H7 (cell line): Measurements from ENCODE around the gene ERO1B. TPM values are rescaled to one million over a fixed set of nuclear protein-coding genes. Genes with fewer than 3 reads are reported as not detected.

Experiments used
- DNase-seq: peaks from one replicate; pipeline ENCODE4 v3.0.0; 2012
- H3K27me3 ChIP-seq: 2 replicates; pipeline ENCODE4 v1.6.0; 2011; ENCODE audit warnings: mild to moderate bottlenecking, low read length; ENCODE audit not compliant: control insufficient read depth, insufficient read depth
- H3K36me3 ChIP-seq: replicated peaks from 2 replicates; pipeline ENCODE4 v1.5.1; 2011; ENCODE audit warnings: low read length; ENCODE audit not compliant: control insufficient read depth, insufficient read depth
- H3K4me3 ChIP-seq: 2 replicates; pipeline ENCODE4 v1.5.1; 2011; ENCODE audit warnings: low read depth, mild to moderate bottlenecking, control low read depth, low read length, moderate library complexity; ENCODE audit not compliant: insufficient read depth
- total RNA-seq: library from RNA; depleted of rRNA; stranded (reverse); fragments of >200 nt; shearing (Covaris generic); gene quantifications from 2 replicates; pipeline ENCODE4 v1.2.3, GENCODE V29; 2014; rRNA removed

Gene ERO1B
- total RNA-seq, 1 experiment from 2014 or later: 3.6 TPM

DNA sequence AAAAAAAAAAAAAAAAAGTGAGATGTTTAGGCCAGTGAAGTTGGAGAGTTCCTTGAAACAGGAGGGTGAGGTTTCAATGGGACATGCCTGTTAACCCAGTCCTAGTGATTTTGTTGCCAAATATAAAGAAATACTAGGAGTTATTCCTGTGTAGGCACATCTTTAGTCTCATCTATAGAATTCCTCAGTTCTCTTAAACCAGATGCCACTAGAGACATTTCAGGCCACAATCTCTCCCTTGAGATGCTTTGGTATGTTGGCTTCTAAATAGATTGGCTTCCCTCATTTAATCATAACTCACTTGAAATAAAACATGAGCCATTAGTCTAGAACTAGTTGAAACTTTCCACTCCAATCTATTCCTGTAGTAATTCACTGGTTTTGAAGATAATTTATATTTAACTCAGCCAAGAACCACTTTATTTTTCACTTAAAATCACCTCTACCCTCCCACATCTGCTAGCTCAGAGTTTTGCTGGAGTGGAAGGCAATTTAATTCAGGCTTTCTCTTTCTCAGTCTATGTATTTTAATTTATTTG is 109.6 kb downstream of the ERO1B start:
- Histone ChIP-seq H3K27me3 (no peaks in the 10 kb centered on the region), H3K4me3 (no peak overlapping the region), H3K36me3 (no peaks in the 10 kb centered on the region)
- no peak for DNase-seq

DNA sequence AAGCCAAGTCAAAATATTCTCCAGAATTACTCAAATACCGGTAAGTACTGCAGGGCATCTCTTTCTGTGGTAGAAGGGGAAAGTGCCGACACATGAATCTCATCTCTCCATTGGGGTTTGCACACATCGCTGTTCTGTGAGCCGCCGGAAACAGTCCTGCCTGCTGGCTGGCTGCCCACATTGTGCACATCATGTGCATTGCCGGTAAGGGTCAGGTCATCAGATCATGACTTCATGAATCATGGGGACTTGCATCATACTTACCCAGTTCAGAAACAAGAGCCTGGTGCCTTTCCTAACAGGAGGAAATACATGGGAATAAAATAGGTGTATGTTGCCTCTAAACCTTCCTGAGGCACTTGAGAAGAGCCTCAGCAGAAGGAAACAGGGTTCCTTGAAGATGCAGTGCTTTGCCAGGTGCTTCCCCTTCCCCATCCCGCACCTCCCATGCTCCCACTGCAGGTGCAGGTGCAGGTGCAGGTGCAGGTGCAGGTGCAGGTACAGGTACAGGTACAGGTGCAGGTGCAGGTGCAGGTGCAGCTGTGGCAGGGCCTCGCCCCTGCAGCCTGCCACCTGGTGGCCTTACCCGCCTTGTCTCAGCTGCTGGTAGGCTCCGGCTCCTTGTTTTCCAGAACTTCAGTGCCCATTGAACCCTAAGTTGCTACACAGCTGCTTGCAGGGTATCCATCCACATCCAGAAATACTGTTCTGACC is 112.9 kb downstream of the ERO1B start:
- Histone ChIP-seq H3K36me3 (no peaks in the 10 kb centered on the region), H3K27me3 (no peaks in the 10 kb centered on the region), H3K4me3 (no peak overlapping the region)
- DNase-seq: peak; percentile 73

DNA sequence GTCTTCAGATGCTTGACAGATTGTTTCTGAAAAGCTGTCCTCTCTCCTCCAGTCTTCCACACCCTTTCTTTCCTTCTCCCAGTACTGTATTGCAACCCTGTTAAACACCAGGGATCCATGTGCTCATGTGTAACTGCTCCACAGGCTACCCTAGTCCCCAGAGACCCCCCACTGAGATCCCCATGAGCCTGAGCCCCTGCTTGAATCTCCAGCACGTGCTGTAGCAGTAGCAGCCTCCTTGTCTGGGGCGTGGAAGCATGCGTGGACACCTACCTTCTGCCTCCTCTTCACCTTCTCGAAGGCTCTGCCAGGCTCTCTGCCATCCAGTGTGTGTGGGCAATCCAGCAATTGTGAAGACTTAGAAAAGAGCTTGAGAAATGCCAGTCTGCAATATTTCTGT is 114.2 kb downstream of the ERO1B start:
- Histone ChIP-seq H3K4me3 (no peak overlapping the region), H3K27me3 (no peaks in the 10 kb centered on the region), H3K36me3 (no peaks in the 10 kb centered on the region)
- no peak for DNase-seq

DNA sequence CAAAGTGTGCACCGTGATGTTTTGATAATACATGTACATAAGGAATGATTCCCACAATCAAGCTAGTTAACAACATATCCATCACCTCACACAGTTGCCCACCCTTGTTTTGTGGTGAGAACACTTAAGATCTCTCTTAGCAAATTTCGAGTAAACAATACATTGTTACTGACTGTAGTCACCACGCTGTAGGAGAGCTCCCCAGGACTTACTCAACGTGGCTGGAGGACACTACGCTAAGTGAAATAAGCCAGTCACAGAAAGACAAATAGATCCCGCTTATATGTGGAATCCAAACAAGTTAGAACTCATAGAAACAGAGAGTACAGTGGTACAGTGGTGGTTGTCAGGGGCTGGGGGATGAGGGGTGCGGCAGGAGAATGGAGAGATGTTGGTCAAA is 114.6 kb downstream of the ERO1B start:
- Histone ChIP-seq H3K27me3 (no peaks in the 10 kb centered on the region), H3K4me3 (no peak overlapping the region), H3K36me3 (no peaks in the 10 kb centered on the region)
- DNase-seq: no peak

DNA sequence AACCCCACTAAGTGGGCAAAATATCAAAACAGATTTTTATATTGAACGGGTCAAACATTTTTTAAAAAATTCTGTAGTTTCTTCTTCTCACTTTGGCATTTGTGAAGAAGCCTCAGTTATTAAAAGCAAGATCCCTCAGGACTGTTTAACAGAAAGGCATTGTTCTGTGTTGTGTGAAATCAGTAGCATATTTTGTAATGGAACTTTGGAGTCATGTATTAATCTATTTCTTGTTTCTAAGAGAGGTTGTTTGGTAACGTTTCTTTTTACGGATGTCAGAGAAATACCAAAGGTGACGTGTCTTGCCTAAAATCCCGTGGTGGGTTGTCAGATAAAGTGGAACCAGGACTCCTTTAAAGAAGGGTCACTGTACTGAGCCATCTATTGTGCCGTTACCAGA is 115.7 kb downstream of the ERO1B start:
- Histone ChIP-seq H3K27me3 (no peaks in the 10 kb centered on the region), H3K36me3 (no peaks in the 10 kb centered on the region), H3K4me3 (no peak overlapping the region)
- no peak for DNase-seq

Other genes starting within 250 kb of the ERO1B start
- gene NID1, start 216.9 kb downstream of the ERO1B start, total RNA-seq: 12.9 and 16.4 TPM in 2 replicates
- 1.5 and 1.6 TPM in 2 replicates for gene GPR137B, start 139.4 kb downstream of the ERO1B start, total RNA-seq
- 1.3 and 2.1 TPM in 2 replicates for gene EDARADD, start 112.3 kb upstream of the ERO1B start, total RNA-seq
- 16.8 and 27.7 TPM in 2 replicates for gene LGALS8, start 242.0 kb upstream of the ERO1B start, total RNA-seq